Colonic mucosa (tissue), 4 donors: ENCODE data around the gene RHD. TPM values are rescaled to one million over a fixed set of nuclear protein-coding genes. Genes with fewer than 3 reads are reported as not detected.

Experiments used
- DNase-seq: peaks from one replicate; pipeline ENCODE4 v3.0.0-alpha.2; 2020
- H3K27ac ChIP-seq: fragments of 200-600 bp; one replicate; pipeline ENCODE4 v1.8.0; 2021
- H3K27me3 ChIP-seq: fragments of 200-600 bp; one replicate; pipeline ENCODE4 v1.8.0; 2021
- H3K36me3 ChIP-seq: fragments of 200-600 bp; one replicate; pipeline ENCODE4 v1.8.0; 2021
- H3K4me1 ChIP-seq: fragments of 200-600 bp; one replicate; pipeline ENCODE4 v1.8.0; 2021; ENCODE audit warnings: mild to moderate bottlenecking
- H3K4me3 ChIP-seq: fragments of 200-600 bp; one replicate; pipeline ENCODE4 v1.8.0; 2021
- H3K9ac ChIP-seq, 2 donors: one replicate each; pipeline ENCODE4 v1.7.0; 2013; ENCODE audit warnings: control low read depth in 2 of 2, low read depth in 2 of 2, low read length in 2 of 2
- H3K9me3 ChIP-seq: fragments of 200-600 bp; one replicate; pipeline ENCODE4 v1.8.0; 2021
- CTCF ChIP-seq: fragments of 200-600 bp; IDR thresholded peaks from one replicate; pipeline ENCODE4 v1.8.0; 2022; ENCODE audit warnings: antibody characterized with exemption, mild to moderate bottlenecking
- intact Hi-C: fragments of 100-400 bp; cut with DNase I; formaldehyde crosslinking; loops from one replicate; pipeline ENCODE4 v1.14.1; 2022
- total RNA-seq, 2 donors: library from RNA; stranded (reverse); fragmentation: NEBNext Ultra II Directional in 1 of 2; extraction: Animal tissue kit (Norgen Biotek cat#: 25700) in 1 of 2; gene quantifications; one replicate each; pipeline ENCODE4 v1.2.1, GENCODE V29; 2021
- donor health status: healthy.
- donor health status: DM: no; HTN: no; CAD: no.
- donor health status: DM: no; HTN: no; CAD: no.

The RHD gene
- total RNA-seq, 2 donors from 2014 or later: 0.10 TPM; not detected in 1

GRCh38 chr1:25343872-25344271 is 71.6 kb downstream of the RHD start:
- H3K9me3 ChIP-seq: no peaks in the 10 kb centered on the region
- peaks cover 13% of the 10 kb centered on the region for H3K4me1 ChIP-seq
- intact Hi-C loops: loop anchor here (10.0 kb wide), 2 partner anchors 89 to 679 kb away; no protein-coding TSS in a partner anchor
- DNase-seq: no peak
- no peak for TF ChIP-seq CTCF
- no peaks in the 10 kb centered on the region for H3K36me3 ChIP-seq
- H3K4me3 ChIP-seq: no peak overlapping the region
- no peaks in the 10 kb centered on the region for H3K27me3 ChIP-seq
- no peak overlapping the region for H3K27ac ChIP-seq
- H3K9ac ChIP-seq: no peak overlapping the region

GRCh38 chr1:25347556-25347955 is 75.2 kb downstream of the RHD start:
- H3K36me3 ChIP-seq: no peaks in the 10 kb centered on the region
- H3K27me3 ChIP-seq: no peaks in the 10 kb centered on the region
- no peak overlapping the region for H3K27ac ChIP-seq
- no peaks in the 10 kb centered on the region for H3K9me3 ChIP-seq
- H3K4me1 ChIP-seq: no peaks in the 10 kb centered on the region
- TF ChIP-seq CTCF: no peak
- H3K4me3 ChIP-seq: no peak overlapping the region
- no peak for DNase-seq
- intact Hi-C loops: loop anchor here (10.0 kb wide), 2 partner anchors 93 to 683 kb away; no protein-coding TSS in a partner anchor
- no peak overlapping the region for H3K9ac ChIP-seq

GRCh38 chr1:25349606-25350005 is 77.3 kb downstream of the RHD start:
- Histone ChIP-seq H3K27me3 (no peaks in the 10 kb centered on the region), H3K27ac (no peak overlapping the region), H3K9me3 (no peaks in the 10 kb centered on the region), H3K36me3 (no peaks in the 10 kb centered on the region), H3K4me1 (no peaks in the 10 kb centered on the region), H3K9ac (no peak overlapping the region), H3K4me3 (no peak overlapping the region)
- intact Hi-C loops: loop anchor here (10.0 kb wide), 2 partner anchors 95 to 685 kb away; no protein-coding TSS in a partner anchor
- no peak for DNase-seq
- TF ChIP-seq CTCF: no peak

- Histone ChIP-seq H3K9ac (no peak overlapping the region), H3K27ac (no peak overlapping the region), H3K4me1 (no peaks in the 10 kb centered on the region), H3K27me3 (no peaks in the 10 kb centered on the region), H3K4me3 (no peak overlapping the region), H3K36me3 (no peaks in the 10 kb centered on the region), H3K9me3 (no peaks in the 10 kb centered on the region)
- no peak for DNase-seq
- TF ChIP-seq CTCF: no peak
- intact Hi-C loops: no loop called here
Measured at GRCh38 chr1:25355841-25356395, 83.6 kb downstream of the RHD start.

- Histone ChIP-seq H3K9me3 (no peaks in the 10 kb centered on the region), H3K36me3 (no peaks in the 10 kb centered on the region), H3K27ac (no peak overlapping the region), H3K9ac (no peak overlapping the region), H3K4me1 (no peaks in the 10 kb centered on the region), H3K27me3 (no peaks in the 10 kb centered on the region), H3K4me3 (no peak overlapping the region)
- no peak for DNase-seq
- no peak for TF ChIP-seq CTCF
- intact Hi-C loops: no loop called here
Measured at GRCh38 chr1:25356441-25356840, 84.1 kb downstream of the RHD start.
